Measurements from ENCODE around the gene GABRD. TPM values are rescaled to one million over a fixed set of nuclear protein-coding genes. Genes with fewer than 3 reads are reported as not detected.

The GABRD gene
- total RNA-seq, 1 donor from 2014 or later, result 0.36 TPM

- no peak for ATAC-seq
Measured at GRCh38 chr1:2039251-2039650, 20.1 kb downstream of the GABRD start.

GRCh38 chr1:2041305-2041704, 22.2 kb downstream of the GABRD start:
- ATAC-seq, result no peak

- no peak for ATAC-seq
Measured at GRCh38 chr1:2041887-2042286, 22.7 kb downstream of the GABRD start.

- peak; percentile 29 for ATAC-seq
Measured at GRCh38 chr1:2042830-2043773, 24.0 kb downstream of the GABRD start.

GRCh38 chr1:2043886-2044285, 24.7 kb downstream of the GABRD start:
- no peak for ATAC-seq

GRCh38 chr1:2044510-2045319, 25.6 kb downstream of the GABRD start:
- ATAC-seq, result peak; percentile 62

GRCh38 chr1:2045468-2046173, 26.5 kb downstream of the GABRD start:
- no peak for ATAC-seq

GRCh38 chr1:2046174-2046917, 27.2 kb downstream of the GABRD start:
- no peak for ATAC-seq

GRCh38 chr1:2046953-2047748, 28.0 kb downstream of the GABRD start:
- no peak for ATAC-seq

GRCh38 chr1:2047749-2048729, 28.9 kb downstream of the GABRD start:
- no peak for ATAC-seq

GRCh38 chr1:2049225-2049717, 30.1 kb downstream of the GABRD start:
- ATAC-seq, result peak; percentile 10

- ATAC-seq, result peak; percentile 93
Measured at GRCh38 chr1:2049718-2050431, 30.7 kb downstream of the GABRD start, which contains the start of gene PRKCZ. Gene PRKCZ (plus strand): TSS chr1:2050411. CDS start chr1:2050631, 220 bp downstream.

- ATAC-seq, result no peak
Measured at GRCh38 chr1:2050461-2050792, 31.3 kb downstream of the GABRD start.

GRCh38 chr1:2050793-2051682, 31.9 kb downstream of the GABRD start:
- no peak for ATAC-seq

GRCh38 chr1:2052054-2052679, 33.0 kb downstream of the GABRD start:
- ATAC-seq, result no peak

GRCh38 chr1:2052756-2053155, 33.6 kb downstream of the GABRD start:
- ATAC-seq, result no peak

GRCh38 chr1:2053217-2053616, 34.1 kb downstream of the GABRD start:
- no peak for ATAC-seq

Data from esophagus mucosa (tissue), 1 donor.